NCI-H1092 treated with DMSO at 0.1 percent for 48 hours (cell line): ENCODE results near the gene GABBR2.

ENCODE experiments used
- DNase-seq: peaks from one replicate; lab custom pipeline; 2025; lab: John Stamatoyannopoulos, UW

Gene GABBR2

GRCh38 chr9:98634685-98635336 lies 73.9 kb downstream of the GABBR2 start:
- DNase-seq, result no peak

DNA sequence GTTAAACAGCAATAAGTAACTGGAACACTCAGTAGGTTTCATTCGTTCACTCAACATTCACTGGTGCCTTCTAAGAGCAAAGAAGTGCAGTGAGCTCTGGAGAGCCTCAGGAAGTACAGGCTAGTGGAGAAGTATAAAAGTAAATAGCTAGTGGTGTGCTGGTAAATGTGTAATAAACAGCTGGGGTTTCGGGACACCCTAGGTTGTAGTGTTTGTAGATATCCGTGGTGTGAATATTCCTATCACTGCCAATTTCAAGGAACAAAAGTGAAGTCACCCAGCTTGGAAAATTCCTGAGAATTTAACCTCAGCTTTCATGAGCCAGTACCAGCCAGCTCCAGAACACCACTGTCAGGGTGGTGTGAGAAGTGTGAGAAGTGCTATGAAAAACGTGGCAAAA lies 75.9 kb downstream of the GABBR2 start:
- DNase-seq, result no peak

GRCh38 chr9:98627296-98627695 lies 81.4 kb downstream of the GABBR2 start:
- no peak for DNase-seq

DNA sequence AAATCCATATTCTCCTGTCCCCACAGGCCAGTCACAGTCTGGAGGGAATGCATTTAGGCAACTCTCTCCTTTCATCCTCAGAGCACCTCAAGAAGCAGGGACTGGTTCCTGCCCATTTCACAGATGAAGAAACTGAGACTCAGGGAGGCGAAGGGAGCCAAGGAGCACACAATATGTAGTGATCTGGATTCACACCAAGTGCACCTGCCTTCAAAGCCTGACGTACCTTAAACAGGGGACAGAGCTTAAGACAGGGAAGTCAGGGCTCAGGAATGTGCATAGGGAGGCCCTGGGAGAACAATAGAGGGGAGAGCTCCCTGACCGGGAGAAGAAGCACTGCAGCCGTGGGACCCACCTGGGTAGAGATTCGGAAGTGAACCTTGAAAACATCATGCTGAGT lies 83.0 kb downstream of the GABBR2 start:
- no peak for DNase-seq

- DNase-seq, result no peak
Observed at GRCh38 chr9:98619788-98620187, 88.9 kb downstream of the GABBR2 start.

DNA sequence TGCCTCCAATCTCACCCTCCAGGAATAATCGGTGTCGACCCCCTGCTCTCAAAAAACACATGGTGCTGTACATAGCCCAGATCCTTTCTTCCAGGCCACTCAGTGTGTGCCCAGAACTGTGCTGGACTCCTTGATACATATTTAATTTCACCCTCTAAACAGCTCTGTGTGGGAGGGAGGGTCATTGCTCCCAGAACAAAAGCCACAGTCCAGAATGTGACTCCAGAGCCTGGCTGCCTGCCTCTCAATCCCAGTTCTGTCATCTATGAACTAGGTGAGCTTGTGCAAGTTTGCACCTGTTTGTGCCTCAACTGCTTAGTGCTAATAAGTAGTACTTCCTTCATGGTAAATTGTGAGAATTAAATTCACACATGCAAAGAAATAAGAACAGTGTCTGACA lies 93.1 kb downstream of the GABBR2 start:
- DNase-seq, result no peak

- no peak for DNase-seq
Observed at GRCh38 chr9:98614941-98615340, 93.8 kb downstream of the GABBR2 start.

- no peak for DNase-seq
Observed at GRCh38 chr9:98612061-98612752, 96.5 kb downstream of the GABBR2 start.

DNA sequence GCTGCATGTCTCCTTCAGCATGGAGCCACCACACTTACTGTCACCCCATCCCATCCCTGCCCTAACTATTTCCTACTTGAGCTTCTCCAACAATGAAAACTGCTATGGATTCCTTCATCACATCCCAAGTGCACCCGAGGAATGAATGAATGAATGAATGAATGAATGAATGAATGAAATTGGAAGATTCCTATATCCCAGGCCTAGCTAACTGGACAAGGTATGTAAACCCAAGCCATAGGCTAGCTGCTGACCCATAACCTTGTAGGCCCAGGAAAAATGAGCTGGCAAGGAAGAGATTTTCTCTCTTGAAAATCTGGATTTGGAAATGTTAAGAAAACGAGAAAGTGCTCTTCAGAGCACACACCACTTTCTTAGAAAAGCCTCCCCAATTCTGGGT lies 97.4 kb downstream of the GABBR2 start:
- no peak for DNase-seq

DNA sequence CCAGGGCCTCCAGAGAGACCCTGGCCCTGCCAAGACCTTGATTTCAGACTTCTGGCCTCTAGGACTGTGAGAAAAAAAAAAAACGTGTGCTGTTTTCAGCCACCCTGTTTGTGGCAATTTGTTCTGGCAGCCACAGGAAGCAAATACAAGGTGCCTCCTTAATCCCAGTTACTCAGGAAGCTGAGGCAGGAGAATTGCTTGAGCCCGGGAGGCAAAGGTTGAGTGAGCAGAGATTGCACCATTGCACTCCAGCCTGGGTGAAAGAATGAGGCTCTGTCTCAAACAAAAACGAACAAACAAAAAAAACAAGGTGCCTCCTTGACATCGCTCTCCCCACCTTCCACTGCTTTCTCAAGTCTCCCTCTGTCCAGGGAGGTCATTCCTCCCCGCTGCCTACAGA lies 98.0 kb downstream of the GABBR2 start:
- DNase-seq, result no peak

GRCh38 chr9:98610211-98610610 lies 98.5 kb downstream of the GABBR2 start:
- no peak for DNase-seq

DNA sequence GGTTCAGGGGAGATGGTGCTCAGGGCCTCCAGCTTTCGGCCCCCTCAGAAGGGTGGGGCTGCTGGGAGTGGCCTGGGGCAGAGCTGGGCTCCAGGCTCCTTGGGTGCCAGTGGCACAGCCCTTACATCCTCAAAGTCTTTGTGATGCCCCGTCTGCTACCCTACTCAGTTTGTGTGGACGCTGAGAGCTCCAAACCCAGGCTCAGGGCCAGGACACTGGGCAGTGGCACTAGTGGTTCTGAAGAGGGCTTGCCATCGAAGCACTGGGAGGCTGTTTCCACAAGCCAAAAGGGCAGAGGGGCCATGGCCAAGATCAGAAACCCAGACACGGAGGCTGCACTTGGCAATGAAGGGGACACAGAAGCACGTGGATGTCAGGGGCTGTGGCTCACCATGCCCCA lies 99.1 kb downstream of the GABBR2 start:
- no peak for DNase-seq

GRCh38 chr9:98607787-98608186 lies 100.9 kb downstream of the GABBR2 start:
- DNase-seq, result no peak

- no peak for DNase-seq
Observed at GRCh38 chr9:98607152-98607551, 101.6 kb downstream of the GABBR2 start.

- no peak for DNase-seq
Observed at GRCh38 chr9:98606730-98607129, 102.0 kb downstream of the GABBR2 start.

DNA sequence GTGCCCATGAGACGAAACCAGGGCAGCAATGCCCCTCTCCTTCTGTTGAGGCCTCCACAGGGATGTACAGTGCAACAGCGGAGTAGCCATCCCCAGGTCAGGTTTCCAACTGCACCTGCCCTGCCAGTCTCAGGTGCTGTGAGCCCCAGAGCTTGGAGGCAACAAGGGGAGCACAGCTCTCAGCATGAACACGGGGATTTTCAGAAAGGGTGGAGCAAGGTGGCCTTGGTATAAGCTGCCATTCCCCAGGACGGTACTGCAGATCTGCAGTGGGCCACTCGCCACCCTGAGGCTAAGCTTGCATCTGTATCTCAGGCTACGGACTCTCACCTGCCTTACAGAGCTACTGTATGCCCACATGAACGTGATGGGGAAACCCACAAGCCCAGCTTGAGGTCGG lies 103.6 kb downstream of the GABBR2 start:
- no peak for DNase-seq

GRCh38 chr9:98603821-98604383 lies 104.8 kb downstream of the GABBR2 start:
- DNase-seq, result no peak

GRCh38 chr9:98602839-98603500 lies 105.8 kb downstream of the GABBR2 start:
- no peak for DNase-seq

DNA sequence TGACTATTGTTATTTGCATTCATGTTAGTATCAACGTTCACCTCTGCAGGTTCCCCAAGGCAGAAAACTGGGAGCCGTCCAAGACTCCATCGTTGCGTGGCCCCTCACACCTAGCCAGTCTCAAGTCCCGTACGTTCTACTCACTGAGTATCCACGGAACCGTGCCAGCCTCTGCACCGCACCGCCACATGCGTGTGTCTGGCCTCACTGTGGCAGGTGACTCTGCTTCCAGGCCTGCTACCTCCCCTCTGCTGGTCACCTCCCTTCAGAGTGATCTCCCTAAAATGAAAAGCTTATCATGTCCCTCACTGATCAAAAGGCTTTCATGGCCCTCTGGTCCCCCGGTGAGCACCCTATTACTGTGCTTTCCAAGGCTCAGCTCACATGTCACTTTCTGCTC lies 108.1 kb downstream of the GABBR2 start:
- no peak for DNase-seq

DNA sequence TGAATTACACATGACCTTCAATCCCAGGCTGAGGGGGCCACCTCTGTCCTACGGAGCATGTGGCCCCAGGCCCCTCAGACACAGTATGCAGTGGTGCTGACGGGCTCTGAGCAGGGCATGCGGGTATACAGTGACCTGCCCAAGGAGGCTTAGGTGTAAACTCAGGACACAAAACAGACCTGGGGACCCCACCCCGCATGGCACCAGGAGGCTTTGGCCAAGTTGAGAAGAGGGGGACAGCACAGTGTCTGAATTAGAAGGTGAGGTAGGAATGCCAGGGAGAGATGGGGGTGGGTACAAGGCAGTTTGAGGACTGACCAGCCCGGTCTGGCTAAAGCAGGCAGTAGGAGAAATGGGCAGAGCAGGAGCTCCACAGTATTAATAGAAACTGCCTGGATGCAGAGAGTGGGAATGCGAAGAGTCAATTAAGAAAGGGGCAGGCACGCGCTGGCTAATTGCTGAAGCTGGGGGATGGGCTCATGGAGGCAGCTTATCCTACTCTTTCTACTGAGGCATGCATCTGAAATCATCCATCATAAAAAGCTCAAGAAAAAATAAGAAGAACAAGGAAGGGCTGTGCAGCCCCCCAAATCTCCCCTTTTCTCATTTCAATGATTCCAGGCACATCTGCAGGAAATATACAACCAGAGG lies 109.0 kb downstream of the GABBR2 start:
- DNase-seq, result no peak

DNA sequence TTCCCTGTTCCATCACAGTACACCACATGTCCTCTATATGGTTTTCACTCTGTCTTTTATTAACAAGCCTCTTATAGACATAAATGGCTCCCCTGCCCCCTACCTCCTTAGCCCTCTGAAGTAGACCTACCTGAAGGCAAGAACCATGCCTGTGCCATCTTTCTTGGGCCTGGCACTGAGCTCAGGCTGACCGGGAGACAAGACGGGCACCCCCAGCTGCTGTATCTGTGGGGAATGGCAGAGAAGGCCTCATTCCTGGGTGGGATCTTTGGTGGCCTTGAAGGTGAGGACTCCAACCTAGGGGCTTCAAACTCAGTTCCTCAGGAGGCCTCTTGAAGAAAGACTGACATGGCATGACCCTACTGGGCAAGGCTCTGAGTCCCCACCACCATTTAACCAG lies 109.9 kb downstream of the GABBR2 start:
- no peak for DNase-seq

GRCh38 chr9:98597236-98597771 lies 111.4 kb downstream of the GABBR2 start:
- no peak for DNase-seq
